DMS 273 (cell line): ENCODE results near the gene LDLR.

ENCODE experiments used
- DNase-seq: peaks from one replicate; lab custom pipeline; 2025; ENCODE audit not compliant: unreplicated experiment; lab: John Stamatoyannopoulos, UW

LDLR gene

DNA sequence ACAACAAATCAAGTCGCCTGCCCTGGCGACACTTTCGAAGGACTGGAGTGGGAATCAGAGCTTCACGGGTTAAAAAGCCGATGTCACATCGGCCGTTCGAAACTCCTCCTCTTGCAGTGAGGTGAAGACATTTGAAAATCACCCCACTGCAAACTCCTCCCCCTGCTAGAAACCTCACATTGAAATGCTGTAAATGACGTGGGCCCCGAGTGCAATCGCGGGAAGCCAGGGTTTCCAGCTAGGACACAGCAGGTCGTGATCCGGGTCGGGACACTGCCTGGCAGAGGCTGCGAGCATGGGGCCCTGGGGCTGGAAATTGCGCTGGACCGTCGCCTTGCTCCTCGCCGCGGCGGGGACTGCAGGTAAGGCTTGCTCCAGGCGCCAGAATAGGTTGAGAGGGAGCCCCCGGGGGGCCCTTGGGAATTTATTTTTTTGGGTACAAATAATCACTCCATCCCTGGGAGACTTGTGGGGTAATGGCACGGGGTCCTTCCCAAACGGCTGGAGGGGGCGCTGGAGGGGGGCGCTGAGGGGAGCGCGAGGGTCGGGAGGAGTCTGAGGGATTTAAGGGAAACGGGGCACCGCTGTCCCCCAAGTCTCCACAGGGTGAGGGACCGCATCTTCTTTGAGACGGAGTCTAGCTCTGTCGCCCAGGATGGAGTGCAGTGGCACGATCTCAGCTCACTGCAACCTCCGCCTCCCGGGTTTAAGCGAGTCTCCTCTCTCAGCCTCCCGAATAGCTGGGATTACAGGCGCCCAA lies at the start of gene LDLR:
Gene LDLR (plus strand): TSS at position 210 of the 760 bp plus-strand sequence. CDS start 86 bp downstream, at position 296.
- DNase-seq: peak; percentile 97

DNA sequence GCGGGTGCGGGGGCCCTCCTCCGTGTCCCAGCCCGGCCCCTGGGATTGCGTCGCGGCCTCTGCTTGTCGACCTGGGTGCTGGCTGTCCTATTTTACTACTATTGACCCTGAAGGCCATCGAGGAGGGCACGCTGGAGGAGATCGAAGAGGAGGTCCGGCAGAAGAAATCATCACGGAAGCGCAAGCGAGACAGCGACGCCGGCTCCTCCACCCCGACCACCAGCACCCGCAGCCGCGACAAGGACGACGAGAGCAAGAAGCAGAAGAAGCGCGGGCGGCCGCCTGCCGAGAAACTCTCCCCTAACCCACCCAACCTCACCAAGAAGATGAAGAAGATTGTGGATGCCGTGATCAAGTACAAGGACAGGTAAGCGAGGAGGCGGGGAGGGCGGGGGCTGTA lies 48.1 kb upstream of the LDLR start:
- no peak for DNase-seq

DNA sequence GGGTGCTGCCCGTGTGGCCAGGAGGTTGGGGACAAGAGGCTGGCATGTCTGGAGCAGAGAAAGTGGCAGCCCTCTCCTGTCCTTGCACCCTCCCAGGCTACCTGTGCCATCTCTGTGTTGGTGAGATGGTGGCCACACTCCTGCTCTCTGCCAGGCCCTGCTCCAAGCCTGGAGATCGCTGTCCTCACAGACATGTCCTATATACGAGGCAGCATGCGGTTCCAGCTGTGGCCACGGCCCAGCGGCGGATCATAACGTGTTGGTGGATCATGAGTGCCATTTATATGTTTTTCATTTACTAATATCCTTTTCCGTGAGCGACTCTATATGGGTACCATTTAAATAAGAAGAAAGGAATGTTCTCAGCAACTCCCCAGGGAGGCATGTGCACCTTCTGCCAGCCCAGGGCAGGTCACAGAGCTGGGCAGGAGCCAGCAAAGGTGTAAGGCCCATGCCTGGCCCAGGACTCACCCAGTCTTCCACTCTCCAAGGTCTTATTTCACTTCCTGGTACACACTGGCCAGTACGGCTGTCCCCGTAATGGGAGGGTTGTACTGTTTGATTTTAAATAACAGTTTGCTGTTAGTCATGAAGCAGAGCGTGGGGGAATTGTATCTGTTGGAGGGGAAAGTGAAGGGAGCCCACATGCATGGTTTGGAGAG lies 47.2 kb upstream of the LDLR start:
- no peak for DNase-seq

DNA sequence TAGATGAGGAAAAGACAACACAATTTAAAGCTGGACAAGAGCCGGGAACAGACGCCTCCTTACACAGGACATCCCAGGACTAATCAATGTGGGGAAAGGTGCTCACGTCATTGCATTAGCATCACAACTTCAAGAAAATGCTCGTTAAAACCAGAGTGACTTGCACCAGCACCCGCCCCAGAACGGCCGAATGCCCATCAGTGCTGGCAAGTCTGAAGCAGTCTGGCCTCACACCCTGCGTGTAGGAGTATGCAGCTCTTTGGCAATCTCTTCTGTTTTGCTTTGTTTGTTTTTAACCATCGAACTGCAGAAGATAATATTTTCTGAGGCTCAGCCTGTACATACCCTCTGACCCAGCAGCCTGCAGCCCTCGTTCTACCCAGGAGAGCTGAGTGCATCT lies 44.8 kb upstream of the LDLR start:
- DNase-seq: no peak

DNA sequence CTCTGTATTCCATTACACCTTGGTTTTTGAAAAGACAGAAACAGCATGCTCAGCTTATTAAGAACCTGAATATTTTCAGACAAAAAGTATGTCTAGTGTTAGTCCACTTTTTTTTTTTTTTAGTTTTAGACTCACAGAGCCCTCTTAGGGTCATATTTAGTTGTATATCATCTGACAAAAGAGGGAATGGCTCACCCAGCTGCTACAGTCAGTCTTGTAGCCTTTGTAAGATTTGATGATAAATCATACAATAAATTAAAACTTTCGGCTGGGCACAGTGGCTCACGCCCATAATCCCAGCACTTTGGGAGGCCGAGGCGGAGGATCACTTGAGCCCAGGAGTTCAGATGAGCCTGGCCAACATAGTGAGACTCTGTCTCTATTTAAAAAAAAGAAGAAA lies 43.7 kb upstream of the LDLR start:
- no peak for DNase-seq

DNA sequence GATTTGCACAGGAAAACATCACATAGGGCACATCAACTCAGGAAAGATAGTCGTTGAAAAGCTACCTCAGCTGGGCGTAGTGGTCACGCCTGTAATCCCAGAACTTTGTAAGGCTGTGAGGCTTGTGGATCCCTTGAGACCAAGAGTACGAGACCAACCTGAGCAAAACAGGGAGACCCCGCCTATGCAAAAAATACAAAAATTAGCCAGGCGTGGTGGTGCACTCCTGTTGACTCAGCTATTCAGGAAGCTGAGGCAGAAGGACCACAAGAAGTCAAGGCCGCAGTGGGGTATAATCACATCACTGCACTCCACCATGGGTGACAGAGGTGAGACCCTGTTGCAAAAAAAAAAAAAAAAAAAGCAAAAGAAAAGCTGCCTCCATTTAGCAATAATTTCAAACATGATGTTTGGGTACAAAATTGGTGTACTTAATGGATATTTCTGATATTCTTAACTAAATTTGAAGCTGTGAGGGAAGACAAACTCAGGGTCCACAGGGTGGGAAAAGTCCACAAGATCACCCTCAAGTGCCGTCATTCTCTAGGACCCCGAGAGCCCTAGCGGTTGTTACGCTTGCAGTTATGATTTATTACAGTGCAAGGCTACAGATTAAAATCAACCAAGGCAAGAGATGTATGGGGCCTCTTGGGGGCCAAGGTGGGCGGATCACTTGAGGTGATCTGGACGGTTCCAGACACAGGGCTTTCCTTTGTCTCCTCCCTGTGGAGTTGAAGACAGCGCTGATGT lies 42.5 kb upstream of the LDLR start:
- DNase-seq: no peak

DNA sequence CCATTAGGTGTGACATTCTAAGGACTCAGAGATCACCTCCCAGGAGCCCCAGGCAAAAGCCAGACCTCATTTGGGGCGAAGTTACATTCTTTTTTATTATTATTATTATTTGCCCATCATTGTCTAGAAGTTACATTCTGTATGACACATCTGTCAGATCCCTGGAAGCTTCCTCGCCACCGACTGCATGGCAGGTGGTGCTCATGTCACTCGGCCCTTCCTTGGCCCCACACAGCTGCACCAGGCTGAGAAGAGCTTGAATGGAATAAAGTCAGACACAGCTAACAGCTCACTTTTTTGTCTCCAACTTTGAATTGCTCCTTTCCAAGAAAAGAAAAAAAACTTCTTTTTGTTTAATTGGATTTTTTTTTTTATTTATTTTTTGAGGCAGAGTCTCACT lies 41.4 kb upstream of the LDLR start:
- no peak for DNase-seq

DNA sequence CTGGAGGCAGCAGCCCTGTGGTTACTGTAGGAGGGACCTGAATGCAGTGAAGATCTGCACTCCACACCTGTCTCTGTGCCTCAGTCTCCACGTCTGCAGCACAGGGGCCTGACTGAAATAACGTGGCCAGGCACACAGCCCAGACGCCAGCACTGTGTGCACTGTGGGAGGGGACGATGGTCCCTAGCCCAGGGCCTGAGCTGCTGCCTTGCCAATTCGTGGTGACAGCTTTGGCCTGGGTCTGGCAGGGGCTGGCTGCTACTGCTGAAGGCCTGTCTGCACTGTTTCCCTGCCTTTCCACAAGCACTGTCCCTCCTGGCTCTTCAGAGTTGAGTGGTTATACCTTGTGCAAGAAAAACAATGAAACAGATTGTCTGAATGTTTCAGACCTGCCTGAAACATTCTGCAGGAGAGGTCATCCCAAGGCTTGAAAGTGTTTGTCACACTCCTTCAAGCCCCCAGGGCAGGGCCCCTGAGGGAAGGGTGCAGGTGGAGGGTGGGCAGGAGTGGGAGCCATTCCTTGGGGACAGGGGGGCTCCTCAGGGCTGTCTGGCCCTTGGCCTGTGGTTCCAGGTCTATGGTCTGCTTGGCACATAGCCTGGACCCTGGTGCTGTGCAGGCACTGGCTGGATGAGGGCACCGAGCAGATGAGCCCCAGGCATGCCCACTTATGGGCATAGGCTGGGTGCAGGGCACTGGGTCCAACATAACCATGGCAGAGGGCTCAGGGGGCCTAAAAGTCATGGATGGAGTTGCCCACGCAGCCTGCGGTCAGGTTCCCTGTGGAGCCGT lies 38.7 kb upstream of the LDLR start:
- no peak for DNase-seq

DNA sequence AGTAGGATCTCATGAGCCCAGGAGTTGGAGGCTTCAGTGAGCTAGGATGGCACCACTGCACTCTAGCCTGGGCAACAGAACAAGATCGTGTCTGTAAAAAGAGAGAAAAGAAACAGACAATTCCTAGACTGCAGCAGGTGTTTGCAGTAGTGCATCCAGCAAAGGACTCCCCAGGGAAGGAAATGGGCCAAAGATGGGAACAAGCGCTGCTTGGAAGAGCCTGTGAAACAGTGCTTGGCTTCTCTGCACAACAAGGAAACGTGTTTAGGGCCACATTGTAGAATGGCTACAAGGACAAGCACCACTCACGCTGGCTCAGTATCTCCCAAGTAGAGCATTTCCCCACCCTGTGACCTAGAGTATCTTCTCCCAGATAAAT lies 35.5 kb upstream of the LDLR start:
- no peak for DNase-seq

DNA sequence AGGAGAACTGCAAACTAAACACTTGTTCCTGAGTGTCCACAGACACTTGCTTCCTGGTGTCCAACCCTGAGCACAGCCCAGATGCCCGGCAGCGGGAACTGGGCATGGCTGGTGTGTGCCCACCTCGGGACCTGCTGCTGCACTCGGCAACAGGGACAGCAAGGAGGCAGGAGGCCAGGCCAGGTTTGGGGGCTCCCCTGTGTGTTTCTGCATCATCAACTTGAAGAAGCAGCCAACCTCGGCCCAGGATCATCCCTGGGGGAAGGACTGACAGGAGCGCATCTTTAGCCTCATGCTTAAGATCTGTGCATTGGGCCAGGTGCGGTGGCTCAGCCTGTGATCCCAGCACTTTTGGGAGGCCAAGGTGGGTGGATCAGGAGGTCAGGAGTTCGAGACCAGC lies 35.1 kb upstream of the LDLR start:
- no peak for DNase-seq

DNA sequence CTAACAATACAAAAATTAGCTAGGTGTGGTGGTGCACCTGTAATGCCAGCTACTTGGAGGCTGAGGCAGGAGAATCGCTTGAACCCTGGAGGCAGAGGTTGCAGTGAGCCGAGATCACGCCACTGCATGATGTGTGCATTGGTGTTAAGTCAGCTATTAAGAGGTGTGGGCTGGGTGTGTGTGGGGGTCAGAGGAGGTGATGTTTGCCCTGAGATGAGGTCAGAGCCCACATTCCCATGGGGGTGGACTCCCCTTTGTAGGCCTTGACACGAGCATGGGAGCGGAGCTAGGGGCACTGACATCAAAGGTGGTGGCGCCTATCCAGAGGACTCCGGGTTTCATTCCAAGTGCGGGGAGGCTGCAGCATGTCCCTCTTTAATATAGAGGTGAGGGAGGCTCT lies 34.6 kb upstream of the LDLR start:
- no peak for DNase-seq

DNA sequence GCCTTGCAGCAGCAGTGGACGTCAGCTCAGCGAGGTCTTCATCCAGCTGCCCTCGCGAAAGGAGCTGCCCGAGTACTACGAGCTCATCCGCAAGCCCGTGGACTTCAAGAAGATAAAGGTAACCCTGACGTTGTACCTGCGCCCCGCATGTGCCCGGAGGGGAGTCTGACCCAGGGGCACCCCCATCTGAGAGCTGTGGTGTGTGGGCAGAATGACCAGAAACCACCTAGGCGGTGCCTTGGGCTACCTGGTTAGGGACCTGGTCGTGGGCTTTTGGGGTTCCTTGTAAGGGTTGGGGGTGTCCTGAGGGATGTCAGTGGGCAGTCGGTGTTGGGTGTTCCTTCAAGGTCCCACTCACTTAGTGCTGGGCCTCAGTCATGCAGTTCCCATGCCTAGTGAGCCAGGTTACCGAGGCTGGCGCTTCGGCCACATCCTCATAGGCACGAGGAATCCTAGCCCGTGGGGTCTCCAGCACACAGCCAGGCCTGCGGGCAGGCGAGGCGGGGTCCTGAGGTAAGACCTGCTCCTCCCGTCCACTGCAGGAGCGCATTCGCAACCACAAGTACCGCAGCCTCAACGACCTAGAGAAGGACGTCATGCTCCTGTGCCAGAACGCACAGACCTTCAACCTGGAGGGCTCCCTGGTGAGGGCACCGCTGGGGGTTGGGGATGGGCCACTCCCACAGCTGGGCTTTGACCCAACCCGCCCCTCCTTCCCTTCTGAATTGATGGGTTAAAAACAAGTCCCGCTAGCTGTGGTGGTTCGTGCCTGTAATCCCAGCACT lies 30.8 kb upstream of the LDLR start:
- no peak for DNase-seq

DNA sequence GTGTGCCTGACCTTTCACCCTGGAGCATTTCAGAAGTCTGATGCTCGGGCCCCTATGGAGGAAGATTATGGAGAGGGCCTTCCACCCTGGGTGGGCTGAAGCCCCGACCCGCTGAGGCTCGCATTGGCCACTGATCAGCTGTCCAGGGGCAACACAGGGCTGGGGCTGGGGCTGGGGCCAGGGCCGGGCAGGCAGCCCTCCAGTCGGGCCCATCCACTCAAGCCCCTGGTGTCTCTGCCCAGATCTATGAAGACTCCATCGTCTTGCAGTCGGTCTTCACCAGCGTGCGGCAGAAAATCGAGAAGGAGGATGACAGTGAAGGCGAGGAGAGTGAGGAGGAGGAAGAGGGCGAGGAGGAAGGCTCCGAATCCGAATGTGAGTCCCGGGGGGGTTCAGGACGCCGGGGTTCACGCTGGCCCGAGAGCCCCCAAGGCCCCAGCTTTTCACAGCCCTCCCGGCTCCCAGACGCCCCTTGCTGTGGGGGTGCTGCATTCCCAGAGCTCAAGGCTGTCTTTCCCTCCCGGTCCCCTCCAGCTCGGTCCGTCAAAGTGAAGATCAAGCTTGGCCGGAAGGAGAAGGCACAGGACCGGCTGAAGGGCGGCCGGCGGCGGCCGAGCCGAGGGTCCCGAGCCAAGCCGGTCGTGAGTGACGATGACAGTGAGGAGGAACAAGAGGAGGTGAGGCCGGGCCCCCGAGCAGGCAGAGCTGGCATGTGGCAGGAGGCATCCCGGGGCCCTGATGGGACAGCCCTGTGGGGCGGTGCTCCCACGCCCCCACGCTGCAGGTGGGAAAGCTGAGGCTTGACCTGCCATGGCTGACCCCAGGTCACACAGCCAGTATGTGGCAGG lies 29.5 kb upstream of the LDLR start:
- no peak for DNase-seq

DNA sequence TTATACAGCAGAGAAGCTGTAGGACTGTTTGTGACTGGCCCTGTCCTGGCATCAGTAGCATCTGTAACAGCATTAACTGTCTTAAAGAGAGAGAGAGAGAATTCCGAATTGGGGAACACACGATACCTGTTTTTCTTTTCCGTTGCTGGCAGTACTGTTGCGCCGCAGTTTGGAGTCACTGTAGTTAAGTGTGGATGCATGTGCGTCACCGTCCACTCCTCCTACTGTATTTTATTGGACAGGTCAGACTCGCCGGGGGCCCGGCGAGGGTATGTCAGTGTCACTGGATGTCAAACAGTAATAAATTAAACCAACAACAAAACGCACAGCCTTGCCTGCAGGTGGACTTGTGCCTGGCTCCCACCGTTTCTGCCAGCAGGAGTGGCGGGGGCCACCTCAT lies 27.3 kb upstream of the LDLR start:
- DNase-seq: no peak

DNA sequence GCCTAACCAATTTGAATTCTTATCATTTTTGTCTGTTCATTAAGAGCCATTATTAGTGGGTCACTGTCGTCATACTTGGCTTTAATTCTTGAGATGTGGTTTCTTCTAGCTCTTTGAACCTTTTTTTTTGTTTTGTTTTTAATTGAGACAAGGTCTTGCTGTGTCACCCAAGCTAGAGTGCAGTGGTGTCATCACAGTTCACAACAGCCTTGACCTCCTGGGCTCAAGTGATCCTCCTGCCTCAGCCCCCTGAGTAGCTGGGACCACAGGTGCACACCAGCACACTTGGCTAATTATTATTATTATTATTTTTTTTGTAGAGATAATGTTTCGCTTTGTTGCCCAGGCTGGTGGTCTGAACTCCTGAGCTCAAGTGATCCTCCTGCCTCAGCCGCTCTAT lies 25.8 kb upstream of the LDLR start:
- no peak for DNase-seq

DNA sequence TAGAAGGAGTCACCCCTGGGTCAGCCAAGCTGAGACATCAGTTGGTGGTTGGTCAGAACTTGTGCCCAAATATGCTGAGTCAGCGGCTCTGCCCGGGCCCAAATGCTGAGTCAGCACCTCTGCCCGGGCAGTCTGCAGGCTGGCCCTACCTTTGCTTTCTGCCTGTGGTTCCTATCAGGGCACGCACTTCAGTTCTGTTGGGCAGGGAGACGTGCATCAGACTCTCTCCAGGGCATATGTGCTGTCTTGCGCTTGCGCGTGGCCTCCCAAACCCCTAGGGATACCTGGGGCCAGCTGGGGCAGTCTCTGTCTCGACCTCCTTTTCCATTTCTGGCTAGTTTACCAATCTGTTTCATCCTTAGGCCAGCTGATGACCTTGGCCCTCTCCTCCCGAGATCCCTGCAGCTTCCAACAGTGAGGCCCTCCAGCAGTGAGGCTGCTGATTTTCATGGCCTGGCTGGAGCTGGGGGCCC lies 24.4 kb upstream of the LDLR start:
- DNase-seq: peak; percentile 32

DNA sequence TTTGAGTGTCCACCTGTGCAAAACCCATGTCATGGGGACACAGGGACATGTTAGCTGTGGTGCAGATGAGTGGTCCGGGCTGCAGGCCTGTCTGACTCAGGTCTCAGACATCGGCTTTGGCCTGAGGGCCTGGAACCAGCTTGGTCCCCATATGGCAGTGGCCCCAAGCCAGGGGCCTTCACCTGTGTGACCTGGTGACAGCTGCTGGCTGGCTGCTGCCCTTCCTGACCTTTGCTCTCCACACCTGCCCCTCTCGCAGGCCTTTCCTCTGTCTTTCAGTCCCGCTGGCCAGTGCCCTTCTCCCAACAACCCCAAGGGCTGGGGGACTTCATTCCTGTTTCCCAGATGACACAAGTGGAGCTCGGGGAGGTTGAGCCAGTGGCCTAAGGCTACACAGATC lies 22.9 kb upstream of the LDLR start:
- DNase-seq: no peak

DNA sequence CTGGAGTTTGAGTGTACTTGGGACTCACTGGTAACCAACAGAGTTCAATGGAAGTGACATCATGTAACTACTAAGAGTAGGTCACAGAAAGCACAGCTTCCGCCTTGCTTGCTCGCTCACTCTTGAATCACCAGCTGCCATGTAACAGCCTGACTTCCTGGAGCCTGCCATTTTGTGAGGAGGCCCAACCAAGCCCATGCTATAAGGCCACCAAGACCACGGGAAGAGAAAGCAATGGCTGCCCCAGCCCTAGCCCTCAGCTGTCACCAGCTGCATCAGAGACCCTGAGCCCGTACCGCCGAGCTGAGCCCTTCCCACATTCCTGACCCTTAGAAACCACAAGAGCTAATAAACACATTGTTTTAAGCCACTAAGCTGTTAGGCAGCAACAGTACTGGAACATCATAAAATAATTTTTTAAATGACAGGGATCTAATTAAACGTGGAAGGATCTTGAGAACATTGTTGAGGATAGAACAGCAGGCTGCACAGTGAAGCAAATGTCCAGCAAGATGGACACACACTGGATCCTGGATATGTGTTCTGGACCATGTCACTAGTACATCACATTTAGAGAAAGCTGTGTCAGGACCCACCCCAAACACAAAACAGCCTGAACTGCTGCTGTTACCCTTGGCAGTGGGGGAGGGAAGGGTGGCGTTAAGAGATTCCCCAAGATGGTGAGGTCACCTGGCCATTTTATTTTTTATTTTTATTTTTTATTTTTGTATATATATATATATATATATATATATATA lies 21.7 kb upstream of the LDLR start:
- DNase-seq: no peak

DNA sequence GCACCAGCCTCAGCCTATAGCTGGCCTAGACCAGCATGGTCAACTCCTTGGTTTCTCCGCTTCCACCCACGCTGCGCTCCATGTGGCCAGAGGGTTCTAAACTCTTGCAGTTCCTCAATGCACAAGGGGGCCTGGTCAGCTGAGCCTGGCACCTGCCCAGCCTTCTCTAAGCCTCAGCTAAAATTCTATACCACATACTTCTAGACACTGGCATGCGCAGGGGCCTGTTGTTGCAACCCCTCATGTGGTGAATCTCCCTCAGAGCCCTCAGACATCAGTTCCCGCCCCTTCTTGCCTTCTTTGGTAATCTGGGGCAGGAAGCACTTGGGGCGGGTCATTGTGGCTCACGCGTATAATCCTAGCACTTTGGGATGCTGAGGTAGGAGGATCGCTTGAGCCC lies 19.7 kb upstream of the LDLR start:
- no peak for DNase-seq
